A549 (cell line): ENCODE measurements around the gene TAS2R10. TPM values are rescaled to one million over a fixed set of nuclear protein-coding genes. Genes with fewer than 3 reads are reported as not detected.
A peak's percentile ranks its signal among the peaks of the same experiment; 100 is the strongest.
"Not testable (repeated sequence)": the region's sequence is repeated elsewhere in the genome, so short reads cannot be mapped to it uniquely, and the experiment has no call there.

Source experiments
- ATAC-seq, 2 experiments: fragments of 200-7000 bp in 1 of 2; fragments of >200 bp in 1 of 2; cut with Nextera tagmentation in 1 of 2; cut with Tn5 transposase in 1 of 2; 3 replicates each; pipeline versions ENCODE4 v1.8.0 to v1.9.1; 2018 to 2020; ENCODE audit warnings: mild to moderate bottlenecking in 1 of 2, moderate library complexity in 1 of 2
- CTCF ChIA-PET: fragments of 300-600 bp; sonication (Branson Sonifier 250); formaldehyde crosslinking; extraction: SDS; loops from one replicate; lab custom pipeline; 2021; ENCODE audit warnings: antibody characterized with exemption, inconsistent platforms; lab: Yijun Ruan, JAX
- POLR2A ChIA-PET: fragments of 350-600 bp; formaldehyde crosslinking; extraction: SDS; loops from one replicate; lab custom pipeline; 2021; ENCODE audit warnings: antibody characterized with exemption, inconsistent platforms; lab: Yijun Ruan, JAX
- DNase-seq, 2 experiments: peaks; one replicate each; pipeline versions ENCODE4 v3.0.0 to v3.0.0-alpha.2; 2011 to 2016; ENCODE audit warnings: low read depth in 1 of 2, low spot score in 1 of 2
- FAIRE-seq: peaks from 2 replicates; lab custom pipeline; 2011; peaks lifted over from hg19 to GRCh38; lab: Jason Lieb, UNC
- H3K27ac ChIP-seq, 2 experiments: fragments of >200 bp; sonication (Bioruptor Twin); formaldehyde crosslinking; 3 replicates each; pipeline ENCODE4 v1.5.1; 2016 to 2017
- H3K4me1 ChIP-seq: fragments of >200 bp; sonication (Bioruptor Twin); formaldehyde crosslinking; 3 replicates; pipeline ENCODE4 v1.6.1; 2016
- H3K4me2 ChIP-seq: fragments of >200 bp; sonication (Bioruptor Twin); formaldehyde crosslinking; 3 replicates; pipeline ENCODE4 v1.6.1; 2016
- H3K4me3 ChIP-seq: fragments of >200 bp; sonication (Bioruptor Twin); formaldehyde crosslinking; 3 replicates; pipeline ENCODE4 v1.5.1; 2016
- H3K9me3 ChIP-seq: fragments of >200 bp; sonication (Bioruptor Twin); formaldehyde crosslinking; 3 replicates; pipeline ENCODE4 v1.6.1; 2016
- CEBPB ChIP-seq, 2 experiments: fragments of >200 bp in 1 of 2; sonication (Bioruptor Twin) in 1 of 2; formaldehyde crosslinking in 1 of 2; IDR thresholded peaks; 2 replicates each; pipeline ENCODE4 v1.6.1; 2012 to 2016
- CHD2 ChIP-seq: fragments of 150-350 bp; IDR thresholded peaks from 2 replicates; pipeline ENCODE4 v1.6.1; 2014; ENCODE audit warnings: low read length; ENCODE audit not compliant: partially characterized antibody
- CTCF ChIP-seq: fragments of >200 bp; sonication (Bioruptor Twin); formaldehyde crosslinking; IDR thresholded peaks from 3 replicates; pipeline ENCODE4 v1.5.1; 2016
- EHF ChIP-seq: fragments of 250-450 bp; sonication (Bioruptor Pico); IDR thresholded peaks from 2 replicates; pipeline ENCODE4 v1.5.0; 2020; ENCODE audit warnings: mild to moderate bottlenecking
- EP300 ChIP-seq, 2 experiments: fragments of >200 bp; sonication (Bioruptor Twin); formaldehyde crosslinking; IDR thresholded peaks; 2 replicates in 1 of 2; 3 replicates in 1 of 2; pipeline ENCODE4 v1.6.1; 2016 to 2017
- FOSB ChIP-seq: fragments of 250-450 bp; sonication (Bioruptor Pico); IDR thresholded peaks from 2 replicates; pipeline ENCODE4 v1.5.0; 2020; ENCODE audit warnings: mild to moderate bottlenecking, moderate library complexity
- FOSL2 ChIP-seq, 2 experiments: fragments of 450-650 bp in 1 of 2; fragments of >200 bp in 1 of 2; sonication (Bioruptor Twin) in 1 of 2; formaldehyde crosslinking; IDR thresholded peaks; 2 replicates each; pipeline versions ENCODE4 v1.5.0 to v1.6.1; 2016 to 2020; ENCODE audit warnings: mild to moderate bottlenecking in 1 of 2, moderate library complexity in 1 of 2
- HOXA7 ChIP-seq: fragments of 250-450 bp; sonication (Bioruptor Pico); IDR thresholded peaks from 2 replicates; pipeline ENCODE4 v1.5.0; 2020; ENCODE audit warnings: mild to moderate bottlenecking, moderate library complexity
- HOXB5 ChIP-seq: fragments of 250-450 bp; sonication (Bioruptor Pico); IDR thresholded peaks from 2 replicates; pipeline ENCODE4 v1.5.0; 2020; ENCODE audit warnings: mild to moderate bottlenecking, moderate library complexity
- JUN ChIP-seq, 2 experiments: fragments of >200 bp; sonication (Bioruptor Twin); formaldehyde crosslinking; IDR thresholded peaks; 2 replicates in 1 of 2; 3 replicates in 1 of 2; pipeline ENCODE4 v1.6.1; 2016 to 2017
- MAFK ChIP-seq: fragments of 450-650 bp; IDR thresholded peaks from 2 replicates; pipeline ENCODE4 v1.6.1; 2014; ENCODE audit not compliant: partially characterized antibody
- MAX ChIP-seq: IDR thresholded peaks from 2 replicates; pipeline ENCODE4 v1.6.1; 2012
- NPAS2 ChIP-seq: fragments of 250-450 bp; sonication (Bioruptor Pico); IDR thresholded peaks from 2 replicates; pipeline ENCODE4 v1.8.0; 2022; ENCODE audit warnings: mild to moderate bottlenecking, moderate library complexity, borderline replicate concordance
- POLR2A ChIP-seq: IDR thresholded peaks from 2 replicates; pipeline ENCODE4 v1.6.1; 2012; ENCODE audit warnings: mild to moderate bottlenecking, low read length
- POLR2AphosphoS2 ChIP-seq: conservative IDR thresholded peaks from 2 replicates; pipeline ENCODE4 v1.6.1; 2012; ENCODE audit warnings: low read length, improper control_type of control experiment, inconsistent platforms
- RARB ChIP-seq: fragments of 250-450 bp; sonication (Bioruptor Pico); IDR thresholded peaks from 2 replicates; pipeline ENCODE4 v1.8.0; 2021; ENCODE audit warnings: mild to moderate bottlenecking, moderate library complexity
- RCOR1 ChIP-seq: fragments of 150-350 bp; IDR thresholded peaks from 2 replicates; pipeline ENCODE4 v1.6.1; 2014; ENCODE audit warnings: antibody characterized with exemption, low read length, low read depth
- REST ChIP-seq: fragments of 200-600 bp; sonication (generic); IDR thresholded peaks from 2 replicates; pipeline ENCODE4 v1.6.1; 2016; ENCODE audit warnings: antibody characterized with exemption, mild to moderate bottlenecking, moderate library complexity
- TP53 ChIP-seq: fragments of 250-450 bp; sonication (Bioruptor Pico); IDR thresholded peaks from 2 replicates; pipeline ENCODE4 v1.5.0; 2021; ENCODE audit warnings: mild to moderate bottlenecking, moderate library complexity
- ZFP36 ChIP-seq: fragments of 450-650 bp; IDR thresholded peaks from 2 replicates; pipeline ENCODE4 v1.6.1; 2014; ENCODE audit warnings: borderline replicate concordance; ENCODE audit not compliant: partially characterized antibody
- WGBS: methylation state at CpG from one replicate; pipeline ENCODE4 v1.1.6; 2017; ENCODE audit errors: missing lambda C conversion rate; 5-methylcytosine and 5-hydroxymethylcytosine counted together
- polyA plus RNA-seq, 4 experiments: library from polyadenylated mRNA; depleted of rRNA in 3 of 4; stranded (reverse); fragments of >200 nt; fragmentation: RNase III in 1 of 4; extraction: RNeasy Plus Mini Kit Qiagen cat#74134 plus additional on column Dnase treatment in 1 of 4; gene quantifications; 2 replicates in 3 of 4; 3 replicates in 1 of 4; pipeline ENCODE4 v1.2.3, GENCODE V29; 2011 to 2017
- TF ChIP-seq, protein P1 (sequence below): fragments of 150-350 bp; IDR thresholded peaks from 2 replicates; pipeline ENCODE4 v1.6.1; 2014; ENCODE audit warnings: low read depth, mild to moderate bottlenecking, low read length
- TF ChIP-seq, protein P2 (sequence below): fragments of 450-650 bp; IDR thresholded peaks from 2 replicates; pipeline ENCODE4 v1.6.1; 2014; ENCODE audit warnings: antibody characterized with exemption

Gene TAS2R10
- polyA plus RNA-seq, 2 of the 4 experiments (the other 2 are of a cell fraction) = 0.67 TPM; not detected in 1

GRCh38 chr12:10794222-10794621, 31.9 kb downstream of the TAS2R10 start:
- TF ChIP-seq ZFP36 (no peak), FOSL2 (IDR thresholded peaks at IDR 0.05) (no peak), FOSL2 (CRISPR knock-in tag; IDR thresholded peaks at IDR 0.05) (no peak), FOSB (no peak), RARB (no peak), CHD2 (no peak), MAFK (no peak), CTCF (no peak), POLR2AphosphoS2 (no peak), HOXA7 (no peak), POLR2A (no peak), NPAS2 (CRISPR knock-in tag) (no peak)
- TF ChIP-seq, protein P1, sequence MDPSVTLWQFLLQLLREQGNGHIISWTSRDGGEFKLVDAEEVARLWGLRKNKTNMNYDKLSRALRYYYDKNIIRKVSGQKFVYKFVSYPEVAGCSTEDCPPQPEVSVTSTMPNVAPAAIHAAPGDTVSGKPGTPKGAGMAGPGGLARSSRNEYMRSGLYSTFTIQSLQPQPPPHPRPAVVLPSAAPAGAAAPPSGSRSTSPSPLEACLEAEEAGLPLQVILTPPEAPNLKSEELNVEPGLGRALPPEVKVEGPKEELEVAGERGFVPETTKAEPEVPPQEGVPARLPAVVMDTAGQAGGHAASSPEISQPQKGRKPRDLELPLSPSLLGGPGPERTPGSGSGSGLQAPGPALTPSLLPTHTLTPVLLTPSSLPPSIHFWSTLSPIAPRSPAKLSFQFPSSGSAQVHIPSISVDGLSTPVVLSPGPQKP = no peak
- TF ChIP-seq, protein P2, sequence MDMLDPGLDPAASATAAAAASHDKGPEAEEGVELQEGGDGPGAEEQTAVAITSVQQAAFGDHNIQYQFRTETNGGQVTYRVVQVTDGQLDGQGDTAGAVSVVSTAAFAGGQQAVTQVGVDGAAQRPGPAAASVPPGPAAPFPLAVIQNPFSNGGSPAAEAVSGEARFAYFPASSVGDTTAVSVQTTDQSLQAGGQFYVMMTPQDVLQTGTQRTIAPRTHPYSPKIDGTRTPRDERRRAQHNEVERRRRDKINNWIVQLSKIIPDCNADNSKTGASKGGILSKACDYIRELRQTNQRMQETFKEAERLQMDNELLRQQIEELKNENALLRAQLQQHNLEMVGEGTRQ = no peak
- Histone ChIP-seq H3K4me2 (no peak overlapping the region), H3K4me3 (no peak overlapping the region), H3K27ac (no peak overlapping the region), H3K9me3 (no peaks in the 10 kb centered on the region), H3K4me1 (no peaks in the 10 kb centered on the region)
- WGBS = 4% methylated on average over 2 of the region's 2 CpGs
- POLR2A ChIA-PET = no interaction called here
- DNase-seq (no peak), ATAC-seq (no peak), FAIRE-seq (no peak)
- CTCF ChIA-PET = no interaction called here

DNA sequence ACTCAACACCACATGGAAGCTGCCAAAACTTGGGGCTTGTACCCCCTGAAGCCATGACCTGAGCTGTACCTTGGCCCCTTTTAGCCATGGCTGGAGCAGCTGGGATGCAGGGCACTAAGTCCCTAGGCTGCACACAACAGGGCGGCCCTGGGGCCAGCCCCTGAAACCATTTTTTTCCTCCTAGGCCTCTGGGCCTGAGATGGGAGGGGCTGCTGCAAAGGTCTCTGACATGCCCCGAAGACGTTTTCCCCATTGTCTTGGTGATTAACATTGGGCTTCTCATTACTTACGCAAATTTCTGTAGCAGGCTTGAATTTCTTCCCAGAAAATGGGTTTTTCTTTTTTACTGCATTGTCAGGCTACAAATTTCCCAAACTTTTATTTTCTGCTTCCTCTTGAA, 34.4 kb downstream of the TAS2R10 start:
- 62% methylated on average over 4 of the region's 4 CpGs for WGBS
- CTCF ChIA-PET, DNase-seq, H3K4me2 ChIP-seq, FAIRE-seq, POLR2A ChIA-PET, H3K27ac ChIP-seq, H3K9me3 ChIP-seq, ATAC-seq, H3K4me3 ChIP-seq, H3K4me1 ChIP-seq: not testable (repeated sequence)

GRCh38 chr12:10783252-10783651, 42.9 kb downstream of the TAS2R10 start:
- Histone ChIP-seq H3K4me3 (no peak overlapping the region), H3K4me1 (no peaks in the 10 kb centered on the region), H3K9me3 (no peaks in the 10 kb centered on the region), H3K27ac (no peak overlapping the region), H3K4me2 (no peak overlapping the region)
- ChIA-PET POLR2A (no interaction called here), CTCF (interaction anchor here (1.1 kb wide), 1 partner anchor 12 kb away, joined by 6 read pairs; no protein-coding TSS in a partner anchor)
- FAIRE-seq = no peak
- ATAC-seq = no peak
- WGBS = 45% methylated on average over 5 of the region's 5 CpGs
- no peak for DNase-seq
- 0 out of 4 replicates have a peak, but pooled peaks of 1 of the 2 experiments have one; percentile 4 for TF ChIP-seq CEBPB (IDR thresholded peaks at IDR 0.05)
- TF ChIP-seq HOXB5 (CRISPR knock-in tag) = no peak

DNA sequence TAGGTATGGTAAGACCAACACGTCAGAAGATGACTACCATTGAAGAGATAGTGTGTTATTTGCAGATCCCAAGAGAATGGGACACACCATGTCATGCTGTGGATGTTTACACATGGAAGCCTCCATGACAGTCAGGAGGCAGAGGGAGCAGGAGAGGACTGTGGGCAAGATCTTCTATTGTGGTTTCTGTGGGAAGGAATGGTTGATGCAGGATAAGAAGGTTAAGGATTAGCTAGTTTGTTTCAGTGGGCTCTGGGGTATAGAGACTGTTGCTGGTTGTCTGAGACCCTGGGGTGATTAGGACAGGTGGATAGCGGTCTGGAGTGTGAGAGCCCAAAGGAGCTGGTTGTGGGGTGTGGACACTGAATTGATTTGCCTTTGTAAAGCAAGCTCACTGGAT, 47.1 kb downstream of the TAS2R10 start:
- CTCF ChIA-PET = interaction anchor here (1.3 to 2.1 kb wide), 2 partner anchors 9 to 708 kb away, joined by 8 to 16 read pairs; no protein-coding TSS in a partner anchor
- no peak overlapping the region for H3K4me3 ChIP-seq
- FAIRE-seq = no peak
- WGBS = 42% methylated on average over 2 of the region's 2 CpGs
- no peak for ATAC-seq
- no peak overlapping the region for H3K4me2 ChIP-seq
- DNase-seq = no peak
- no peak overlapping the region for H3K27ac ChIP-seq
- H3K9me3 ChIP-seq = no peaks in the 10 kb centered on the region
- no peaks in the 10 kb centered on the region for H3K4me1 ChIP-seq
- POLR2A ChIA-PET = no interaction called here
- TF ChIP-seq EHF (CRISPR knock-in tag) (no peak), TP53 (no peak), FOSB (no peak), RCOR1 (no peak), CEBPB (IDR thresholded peaks at IDR 0.05) (no peak), EP300 (IDR thresholded peaks at IDR 0.05) (no peak), JUN (IDR thresholded peaks at IDR 0.05) (no peak), MAX (no peak), REST (no peak)
